ENCODE measurements around the gene STX7. TPM values are rescaled to one million over a fixed set of nuclear protein-coding genes. Genes with fewer than 3 reads are reported as not detected.

Gene STX7
- total RNA-seq, 2 experiments from 2014 or later = 16.2 to 19.0 TPM

- intact Hi-C loops (cut with micrococcal nuclease) = loop anchor here (10.0 kb wide), 1 partner anchor 85 kb away; the partner anchor contains the start of gene MOXD1
Observed at GRCh38 chr6:132489376-132489775, 23.5 kb downstream of the STX7 start.

GRCh38 chr6:132487762-132488161, 25.2 kb downstream of the STX7 start:
- Mint-ChIP-seq H3K27me3 (no peaks in the 10 kb centered on the region), H3K4me3 (no peak overlapping the region), H3K9me3 (no peaks in the 10 kb centered on the region), H3K27ac (no peak overlapping the region), H3K36me3 (peaks cover 4% of the 10 kb centered on the region), H3K4me1 (ENCODE audit: low read depth) (peaks cover 17% of the 10 kb centered on the region)
- ChIA-PET POLR2A (no interaction called here), CTCF (interaction anchor here (8.1 to 10.1 kb wide), 2 partner anchors 187 to 208 kb away, joined by 87 to 287 read pairs; no protein-coding TSS in a partner anchor)
- intact Hi-C loops (cut with micrococcal nuclease) = loop anchor here (10.0 kb wide), 1 partner anchor 83 kb away; the partner anchor contains the start of gene MOXD1
- no peak for DNase-seq

More at GRCh38 chr6:132489376-132489775, 23.5 kb downstream of the STX7 start:
- ChIA-PET POLR2A (no interaction called here), CTCF (interaction anchor here (1.2 to 10.1 kb wide), 3 partner anchors 188 to 209 kb away, joined by 3 to 287 read pairs (median 3); no protein-coding TSS in a partner anchor)
- no peaks in the 10 kb centered on the region for H3K27me3 Mint-ChIP-seq
- peaks cover 21% of the 10 kb centered on the region for H3K4me1 Mint-ChIP-seq (ENCODE audit: low read depth)
- no peak overlapping the region for H3K27ac Mint-ChIP-seq
- no peak for DNase-seq
- H3K4me3 Mint-ChIP-seq = no peak overlapping the region
- peaks cover 9% of the 10 kb centered on the region for H3K36me3 Mint-ChIP-seq
- peaks cover 4% of the 10 kb centered on the region for H3K9me3 Mint-ChIP-seq

- peaks cover 22% of the 10 kb centered on the region for H3K4me1 Mint-ChIP-seq (ENCODE audit: low read depth)
- H3K4me3 Mint-ChIP-seq = no peak overlapping the region
- CTCF ChIA-PET = interaction anchor here (0.6 to 10.1 kb wide), 24 partner anchors 8 to 304 kb away, joined by 3 to 287 read pairs (median 5); partner anchors contain the start of gene STX7
Observed at GRCh38 chr6:132484680-132485018, 28.3 kb downstream of the STX7 start.

GRCh38 chr6:132483779-132484679, 28.9 kb downstream of the STX7 start:
- Mint-ChIP-seq H3K9me3 (no peaks in the 10 kb centered on the region), H3K4me3 (no peak overlapping the region), H3K27ac (no peak overlapping the region), H3K36me3 (peaks cover 4% of the 10 kb centered on the region), H3K4me1 (ENCODE audit: low read depth) (peaks cover 22% of the 10 kb centered on the region), H3K27me3 (no peaks in the 10 kb centered on the region)
- CTCF ChIA-PET = interaction anchor here (0.6 to 10.1 kb wide), 25 partner anchors 8 to 305 kb away, joined by 3 to 287 read pairs (median 5); partner anchors contain the start of gene STX7
- intact Hi-C loops (cut with micrococcal nuclease) = loop anchor here (1.0 to 10.0 kb wide), 4 partner anchors 79 to 567 kb away; partner anchors contain the start of gene MOXD1
- peak; percentile 34 for DNase-seq
- POLR2A ChIA-PET = no interaction called here

More at GRCh38 chr6:132484680-132485018, 28.3 kb downstream of the STX7 start:
- DNase-seq = no peak
- Mint-ChIP-seq H3K36me3 (peaks cover 4% of the 10 kb centered on the region), H3K27me3 (no peaks in the 10 kb centered on the region), H3K9me3 (no peaks in the 10 kb centered on the region), H3K27ac (no peak overlapping the region)
- POLR2A ChIA-PET = no interaction called here
- intact Hi-C loops (cut with micrococcal nuclease) = loop anchor here (1.0 to 10.0 kb wide), 4 partner anchors 80 to 567 kb away; partner anchors contain the start of gene MOXD1

- ChIA-PET POLR2A (no interaction called here), CTCF (interaction anchor here (1.1 to 10.1 kb wide), 3 partner anchors 182 to 203 kb away, joined by 5 to 287 read pairs (median 87); no protein-coding TSS in a partner anchor)
- intact Hi-C loops (cut with micrococcal nuclease) = loop anchor here (5.0 to 10.0 kb wide), 2 partner anchors 78 to 565 kb away; partner anchors contain the start of gene MOXD1
- Mint-ChIP-seq H3K4me1 (ENCODE audit: low read depth) (peaks cover 14% of the 10 kb centered on the region), H3K4me3 (no peak overlapping the region), H3K27ac (no peak overlapping the region), H3K36me3 (peaks cover 4% of the 10 kb centered on the region), H3K27me3 (no peaks in the 10 kb centered on the region), H3K9me3 (no peaks in the 10 kb centered on the region)
- no peak for DNase-seq
Observed at GRCh38 chr6:132482581-132482980, 30.3 kb downstream of the STX7 start.

- H3K4me3 Mint-ChIP-seq = no peak overlapping the region
- H3K36me3 Mint-ChIP-seq = no peaks in the 10 kb centered on the region
- ChIA-PET POLR2A (no interaction called here), CTCF (interaction anchor here (0.9 to 10.1 kb wide), 4 partner anchors 13 to 201 kb away, joined by 3 to 287 read pairs (median 46); no protein-coding TSS in a partner anchor)
- DNase-seq = no peak
- H3K4me1 Mint-ChIP-seq (ENCODE audit: low read depth) = peaks cover 12% of the 10 kb centered on the region
- no peaks in the 10 kb centered on the region for H3K9me3 Mint-ChIP-seq
- H3K27me3 Mint-ChIP-seq = no peaks in the 10 kb centered on the region
- intact Hi-C loops (cut with micrococcal nuclease) = loop anchor here (5.0 to 10.0 kb wide), 2 partner anchors 76 to 564 kb away; partner anchors contain the start of gene MOXD1
- H3K27ac Mint-ChIP-seq = no peak overlapping the region
Observed at GRCh38 chr6:132481189-132481588, 31.7 kb downstream of the STX7 start.

- intact Hi-C loops (cut with micrococcal nuclease) = no loop called here
- ChIA-PET POLR2A (no interaction called here), CTCF (interaction anchor here (1.5 kb wide), 1 partner anchor 199 kb away, joined by 5 read pairs; no protein-coding TSS in a partner anchor)
- no peaks in the 10 kb centered on the region for H3K9me3 Mint-ChIP-seq
- H3K36me3 Mint-ChIP-seq = no peaks in the 10 kb centered on the region
- no peak overlapping the region for H3K4me3 Mint-ChIP-seq
- H3K27me3 Mint-ChIP-seq = no peaks in the 10 kb centered on the region
- H3K4me1 Mint-ChIP-seq (ENCODE audit: low read depth) = peaks cover 12% of the 10 kb centered on the region
- no peak overlapping the region for H3K27ac Mint-ChIP-seq
- DNase-seq = no peak
Observed at GRCh38 chr6:132479131-132479530, 33.8 kb downstream of the STX7 start.

GRCh38 chr6:132478674-132479073, 34.2 kb downstream of the STX7 start:
- Mint-ChIP-seq H3K4me3 (no peak overlapping the region), H3K36me3 (no peaks in the 10 kb centered on the region), H3K27ac (no peak overlapping the region), H3K9me3 (no peaks in the 10 kb centered on the region), H3K4me1 (ENCODE audit: low read depth) (peaks cover 10% of the 10 kb centered on the region), H3K27me3 (no peaks in the 10 kb centered on the region)
- intact Hi-C loops (cut with micrococcal nuclease) = no loop called here
- DNase-seq = no peak
- ChIA-PET CTCF (interaction anchor here (1.5 kb wide), 1 partner anchor 199 kb away, joined by 5 read pairs; no protein-coding TSS in a partner anchor), POLR2A (no interaction called here)

- no peaks in the 10 kb centered on the region for H3K9me3 Mint-ChIP-seq
- CTCF ChIA-PET = no interaction called here
- H3K27ac Mint-ChIP-seq = no peak overlapping the region
- no peak for DNase-seq
- H3K27me3 Mint-ChIP-seq = no peaks in the 10 kb centered on the region
- no peak overlapping the region for H3K4me3 Mint-ChIP-seq
- H3K36me3 Mint-ChIP-seq = no peaks in the 10 kb centered on the region
- H3K4me1 Mint-ChIP-seq (ENCODE audit: low read depth) = peaks cover 10% of the 10 kb centered on the region
- POLR2A ChIA-PET = no interaction called here
- intact Hi-C loops (cut with micrococcal nuclease) = no loop called here
Observed at GRCh38 chr6:132478266-132478665, 34.6 kb downstream of the STX7 start.

GRCh38 chr6:132476688-132477087, 36.2 kb downstream of the STX7 start:
- H3K27ac Mint-ChIP-seq = no peak overlapping the region
- POLR2A ChIA-PET = no interaction called here
- no peaks in the 10 kb centered on the region for H3K9me3 Mint-ChIP-seq
- peaks cover 1% of the 10 kb centered on the region for H3K36me3 Mint-ChIP-seq
- no peak overlapping the region for H3K4me3 Mint-ChIP-seq
- H3K27me3 Mint-ChIP-seq = no peaks in the 10 kb centered on the region
- CTCF ChIA-PET = interaction anchor here (1.4 kb wide), 1 partner anchor 197 kb away, joined by 15 read pairs; no protein-coding TSS in a partner anchor
- intact Hi-C loops (cut with micrococcal nuclease) = no loop called here
- peaks cover 9% of the 10 kb centered on the region for H3K4me1 Mint-ChIP-seq (ENCODE audit: low read depth)
- DNase-seq = no peak

GRCh38 chr6:132475925-132476324, 37.0 kb downstream of the STX7 start:
- CTCF ChIA-PET = interaction anchor here (1.8 kb wide), 1 partner anchor 196 kb away, joined by 11 read pairs; no protein-coding TSS in a partner anchor
- H3K4me3 Mint-ChIP-seq = no peak overlapping the region
- H3K36me3 Mint-ChIP-seq = peaks cover 1% of the 10 kb centered on the region
- H3K9me3 Mint-ChIP-seq = no peaks in the 10 kb centered on the region
- no peak overlapping the region for H3K27ac Mint-ChIP-seq
- no peak for DNase-seq
- intact Hi-C loops (cut with micrococcal nuclease) = no loop called here
- H3K4me1 Mint-ChIP-seq (ENCODE audit: low read depth) = peaks cover 2% of the 10 kb centered on the region
- POLR2A ChIA-PET = no interaction called here
- no peaks in the 10 kb centered on the region for H3K27me3 Mint-ChIP-seq

- no peak overlapping the region for H3K27ac Mint-ChIP-seq
- H3K27me3 Mint-ChIP-seq = no peaks in the 10 kb centered on the region
- ChIA-PET POLR2A (no interaction called here), CTCF (interaction anchor here (4.2 to 4.5 kb wide), 2 partner anchors 13 to 192 kb away, joined by 15 to 25 read pairs; no protein-coding TSS in a partner anchor)
- DNase-seq = no peak
- H3K9me3 Mint-ChIP-seq = no peaks in the 10 kb centered on the region
- H3K4me3 Mint-ChIP-seq = no peak overlapping the region
- intact Hi-C loops (cut with micrococcal nuclease) = no loop called here
- peaks cover 8% of the 10 kb centered on the region for H3K36me3 Mint-ChIP-seq
- no peaks in the 10 kb centered on the region for H3K4me1 Mint-ChIP-seq (ENCODE audit: low read depth)
Observed at GRCh38 chr6:132471787-132472186, 41.1 kb downstream of the STX7 start.

Data from activated CD4-positive, alpha-beta memory T cell treated with anti-CD3 and anti-CD28 coated beads for 36 hours (primary cell).